Measurements from ENCODE around the gene RIF1. TPM values are rescaled to one million over a fixed set of nuclear protein-coding genes. Genes with fewer than 3 reads are reported as not detected.
A peak's percentile ranks its signal among the peaks of the same experiment; 100 is the strongest.

The RIF1 gene
- total and polyA plus RNA-seq, 5 donors from 2014 or later: 19.0 to 40.2 (median 25.3) TPM

- Mint-ChIP-seq H3K27me3 (no peaks in the 10 kb centered on the region), H3K27ac (no peak overlapping the region), H3K36me3 (peaks cover 12% of the 10 kb centered on the region), H3K4me1 (no peaks in the 10 kb centered on the region), H3K9me3 (peaks cover 0 to 3% (median 0%) of the 10 kb centered on the region in 7 donors), H3K4me3 (peak overlapping the region in 1 of 4 donors; percentile 61)
- H3K27me3 ChIP-seq (ENCODE audit: control insufficient read depth, insufficient read depth, low read length): no peaks in the 10 kb centered on the region
- ATAC-seq (ENCODE audit: low read depth in 2 of 2): no peak
- no peak overlapping the region for H3K27ac ChIP-seq (ENCODE audit: insufficient read depth, low read length, poor library complexity, severe bottlenecking)
- no peaks in the 10 kb centered on the region for H3K9me3 ChIP-seq (ENCODE audit: control insufficient read depth in 2 of 2, low read length in 2 of 2)
- no peak overlapping the region for H3K4me3 ChIP-seq (ENCODE audit: low read depth, low read length)
- H3K4me1 ChIP-seq (ENCODE audit: control insufficient read depth, insufficient read depth, low read length, poor library complexity, severe bottlenecking): no peaks in the 10 kb centered on the region
- no peak for DNase-seq
- H3K36me3 ChIP-seq (ENCODE audit: control insufficient read depth, insufficient read depth, low read length): no peaks in the 10 kb centered on the region
These were observed 114.1 kb downstream of the RIF1 start for GRCh38 chr2:151523850-151524249.

GRCh38 chr2:151525821-151526373 lies 116.2 kb downstream of the RIF1 start:
- no peaks in the 10 kb centered on the region for H3K27me3 Mint-ChIP-seq

GRCh38 chr2:151526572-151527090 lies 116.9 kb downstream of the RIF1 start:
- peaks cover 0 to 2% (median 0%) of the 10 kb centered on the region in 7 donors for H3K9me3 Mint-ChIP-seq
- H3K4me1 Mint-ChIP-seq: no peaks in the 10 kb centered on the region
- peaks cover 2% of the 10 kb centered on the region for H3K36me3 ChIP-seq (ENCODE audit: control insufficient read depth, insufficient read depth, low read length)
- DNase-seq (no peak), ATAC-seq (ENCODE audit: low read depth in 2 of 2) (no peak)
- H3K4me3 ChIP-seq (ENCODE audit: low read depth, low read length): no peak overlapping the region
- H3K27me3 ChIP-seq (ENCODE audit: control insufficient read depth, insufficient read depth, low read length): no peaks in the 10 kb centered on the region
- H3K36me3 Mint-ChIP-seq: peaks cover 20% of the 10 kb centered on the region
- no peak overlapping the region for H3K27ac Mint-ChIP-seq
- no peaks in the 10 kb centered on the region for H3K4me1 ChIP-seq (ENCODE audit: control insufficient read depth, insufficient read depth, low read length, poor library complexity, severe bottlenecking)
- no peaks in the 10 kb centered on the region for H3K9me3 ChIP-seq (ENCODE audit: control insufficient read depth in 2 of 2, low read length in 2 of 2)
- no peaks in the 10 kb centered on the region for H3K27me3 Mint-ChIP-seq
- H3K27ac ChIP-seq (ENCODE audit: insufficient read depth, low read length, poor library complexity, severe bottlenecking): no peak overlapping the region
- H3K4me3 Mint-ChIP-seq: no peak overlapping the region

More at GRCh38 chr2:151525821-151526373, 116.2 kb downstream of the RIF1 start:
- peak overlapping the region in 1 of 3 donors; percentile 23 for H3K27ac Mint-ChIP-seq
- H3K4me1 Mint-ChIP-seq: no peaks in the 10 kb centered on the region
- no peaks in the 10 kb centered on the region for H3K4me1 ChIP-seq (ENCODE audit: control insufficient read depth, insufficient read depth, low read length, poor library complexity, severe bottlenecking)
- H3K27ac ChIP-seq (ENCODE audit: insufficient read depth, low read length, poor library complexity, severe bottlenecking): no peak overlapping the region
- H3K4me3 Mint-ChIP-seq: peak overlapping the region in 1 of 4 donors; percentile 13
- H3K36me3 ChIP-seq (ENCODE audit: control insufficient read depth, insufficient read depth, low read length): peaks cover 2% of the 10 kb centered on the region
- H3K9me3 Mint-ChIP-seq: peaks cover 0 to 3% (median 0%) of the 10 kb centered on the region in 7 donors
- DNase-seq: no peak
- no peaks in the 10 kb centered on the region for H3K27me3 ChIP-seq (ENCODE audit: control insufficient read depth, insufficient read depth, low read length)
- no peak for ATAC-seq (ENCODE audit: low read depth in 2 of 2)
- peaks cover 24% of the 10 kb centered on the region for H3K36me3 Mint-ChIP-seq
- H3K4me3 ChIP-seq (ENCODE audit: low read depth, low read length): no peak overlapping the region
- H3K9me3 ChIP-seq (ENCODE audit: control insufficient read depth in 2 of 2, low read length in 2 of 2): no peaks in the 10 kb centered on the region

Other genes starting within 250 kb of the RIF1 start
- 12.3 TPM for gene RBM43, start 148.0 kb upstream of the RIF1 start, total RNA-seq
- gene RBM43, start 148.0 kb upstream of the RIF1 start, polyA plus RNA-seq: 1 to 10 TPM; 4.2 to 6.9 (median 5.3) TPM
- gene NMI, start 120.2 kb upstream of the RIF1 start, total RNA-seq: 21.1 TPM
- 10 to 100 TPM; 34.3 to 57.8 (median 47.4) TPM for gene NMI, start 120.2 kb upstream of the RIF1 start, polyA plus RNA-seq
- gene TNFAIP6, start 52.3 kb upstream of the RIF1 start, total RNA-seq: not detected
- not detected for gene TNFAIP6, start 52.3 kb upstream of the RIF1 start, polyA plus RNA-seq